GM23338 (cell line): ENCODE data around the gene PRSS57. TPM values are rescaled to one million over a fixed set of nuclear protein-coding genes. Genes with fewer than 3 reads are reported as not detected.

Experiments
- ATAC-seq: fragments of 200-7000 bp; cut with Tn5 transposase; 3 replicates; pipeline ENCODE4 v1.9.1; 2020
- DNase-seq: peaks from one replicate; pipeline ENCODE4 v3.0.0-alpha.2; 2015; ENCODE audit warnings: low spot score
- H2AFZ ChIP-seq: fragments of 200-600 bp; sonication (generic); 2 replicates; pipeline ENCODE4 v1.8.0; 2016; ENCODE audit warnings: antibody characterized with exemption, mild to moderate bottlenecking, moderate library complexity
- H3F3A ChIP-seq: fragments of 200-600 bp; sonication (generic); replicated peaks from 2 replicates; pipeline ENCODE4 v1.8.0; 2017; ENCODE audit warnings: antibody characterized with exemption, mixed run types, low read depth
- H3K27ac ChIP-seq: fragments of 200-600 bp; sonication (generic); 2 replicates; pipeline ENCODE4 v1.6.1; 2016; ENCODE audit warnings: low read depth
- H3K27me3 ChIP-seq: fragments of 200-600 bp; sonication (generic); 2 replicates; pipeline ENCODE4 v1.8.0; 2016; ENCODE audit warnings: mild to moderate bottlenecking, mixed run types, moderate library complexity; ENCODE audit not compliant: insufficient read depth
- H3K36me3 ChIP-seq: fragments of 200-600 bp; sonication (generic); 2 replicates; pipeline ENCODE4 v1.8.0; 2016; ENCODE audit warnings: mild to moderate bottlenecking; ENCODE audit not compliant: insufficient read depth
- H3K4me1 ChIP-seq: fragments of 200-600 bp; sonication (generic); 2 replicates; pipeline ENCODE4 v1.8.0; 2016; ENCODE audit warnings: mild to moderate bottlenecking, moderate library complexity; ENCODE audit not compliant: insufficient read depth
- H3K4me2 ChIP-seq: fragments of 200-600 bp; sonication (generic); 2 replicates; pipeline ENCODE4 v1.7.1; 2017; ENCODE audit warnings: mixed run types
- H3K4me3 ChIP-seq: fragments of 200-600 bp; sonication (generic); 2 replicates; pipeline ENCODE4 v1.6.1; 2016; ENCODE audit warnings: mixed run types
- H3K79me2 ChIP-seq: fragments of 200-600 bp; sonication (generic); replicated peaks from 2 replicates; pipeline ENCODE4 v1.8.0; 2017; ENCODE audit warnings: mild to moderate bottlenecking; ENCODE audit not compliant: insufficient read depth
- H3K9me2 ChIP-seq: fragments of 200-600 bp; sonication (generic); 2 replicates; pipeline ENCODE4 v1.8.0; 2017; ENCODE audit not compliant: insufficient read depth
- H4K20me1 ChIP-seq: fragments of 200-600 bp; sonication (generic); replicated peaks from 2 replicates; pipeline ENCODE4 v1.8.0; 2017; ENCODE audit warnings: mild to moderate bottlenecking; ENCODE audit not compliant: insufficient read depth
- H3K27ac Mint-ChIP-seq: 2 replicates; pipeline ENCODE4 v1.8.0; 2020; ENCODE audit warnings: inconsistent platforms, mild to moderate bottlenecking, moderate library complexity, mixed read lengths
- H3K27me3 Mint-ChIP-seq: 3 replicates; pipeline ENCODE4 v1.8.0; 2022; ENCODE audit warnings: low read depth, mild to moderate bottlenecking, moderate library complexity, mixed read lengths, inconsistent platforms; ENCODE audit not compliant: insufficient read depth, poor library complexity
- H3K36me3 Mint-ChIP-seq: 3 replicates; pipeline ENCODE4 v1.8.0; 2021; ENCODE audit warnings: low read depth, mild to moderate bottlenecking, inconsistent platforms, moderate library complexity, mixed read lengths
- H3K4me1 Mint-ChIP-seq: 3 replicates; pipeline ENCODE4 v1.8.0; 2020; ENCODE audit warnings: mild to moderate bottlenecking, inconsistent platforms, mixed read lengths
- H3K4me3 Mint-ChIP-seq: 3 replicates; pipeline ENCODE4 v1.8.0; 2021; ENCODE audit warnings: moderate library complexity, mild to moderate bottlenecking, inconsistent platforms, mixed read lengths
- H3K9me3 Mint-ChIP-seq: 3 replicates; pipeline ENCODE4 v1.8.0; 2020; ENCODE audit warnings: moderate library complexity, mild to moderate bottlenecking, inconsistent platforms, mixed read lengths
- CREB1 ChIP-seq: fragments of 250-450 bp; sonication (Bioruptor Pico); IDR thresholded peaks from 2 replicates; pipeline ENCODE4 v1.5.0; 2020; ENCODE audit warnings: low read depth, mild to moderate bottlenecking, moderate library complexity
- JUNB ChIP-seq: IDR thresholded peaks from one replicate; pipeline ENCODE4 v1.6.1; 2016; ENCODE audit warnings: antibody characterized with exemption; ENCODE audit not compliant: unreplicated experiment
- NANOG ChIP-seq: IDR thresholded peaks from 2 replicates; pipeline ENCODE4 v1.6.1; 2016; ENCODE audit warnings: antibody characterized with exemption, borderline replicate concordance
- POLR2AphosphoS5 ChIP-seq: IDR thresholded peaks from 2 replicates; pipeline ENCODE4 v1.6.1; 2016; ENCODE audit warnings: antibody characterized with exemption, low read depth
- ZNF114 ChIP-seq: fragments of 250-450 bp; sonication (Bioruptor Pico); IDR thresholded peaks from 2 replicates; pipeline ENCODE4 v1.5.0; 2020; ENCODE audit warnings: mild to moderate bottlenecking, moderate library complexity
- ZNF331 ChIP-seq: fragments of 250-450 bp; sonication (Bioruptor Pico); IDR thresholded peaks from 2 replicates; pipeline ENCODE4 v1.5.0; 2020; ENCODE audit warnings: low read depth, mild to moderate bottlenecking, moderate library complexity
- polyA plus RNA-seq: library from polyadenylated mRNA; unstranded; fragments of >200 nt; fragmentation: Nextera tagmentation; extraction: Ambion mirVana; gene quantifications from 2 replicates; pipeline ENCODE4 v1.2.1, GENCODE V29; 2016
- total RNA-seq: library from RNA; depleted of rRNA; stranded (reverse); fragments of >200 nt; shearing (Covaris generic); gene quantifications from 2 replicates; pipeline ENCODE4 v1.2.3, GENCODE V29; 2014
- TF ChIP-seq, protein P1 (sequence below): IDR thresholded peaks from 2 replicates; pipeline ENCODE4 v1.6.1; 2016; ENCODE audit warnings: antibody characterized with exemption
- TF ChIP-seq, protein P2 (sequence below): fragments of 250-450 bp; sonication (Bioruptor Pico); IDR thresholded peaks from 2 replicates; pipeline ENCODE4 v1.5.0; 2020; ENCODE audit warnings: mild to moderate bottlenecking, moderate library complexity
- TF ChIP-seq, protein P3 (sequence below), 2 experiments: fragments of 200-600 bp in 1 of 2; sonication (generic) in 1 of 2; conservative IDR thresholded peaks; 2 replicates each; pipeline versions ENCODE4 v1.5.1 to v1.6.1; 2016 to 2017; ENCODE audit warnings: antibody characterized with exemption in 2 of 2, low read depth in 2 of 2, mild to moderate bottlenecking in 2 of 2, moderate library complexity in 1 of 2

PRSS57 gene
- total and polyA plus RNA-seq, 2 experiments from 2014 or later, result 0.34 TPM; not detected in 1

DNA sequence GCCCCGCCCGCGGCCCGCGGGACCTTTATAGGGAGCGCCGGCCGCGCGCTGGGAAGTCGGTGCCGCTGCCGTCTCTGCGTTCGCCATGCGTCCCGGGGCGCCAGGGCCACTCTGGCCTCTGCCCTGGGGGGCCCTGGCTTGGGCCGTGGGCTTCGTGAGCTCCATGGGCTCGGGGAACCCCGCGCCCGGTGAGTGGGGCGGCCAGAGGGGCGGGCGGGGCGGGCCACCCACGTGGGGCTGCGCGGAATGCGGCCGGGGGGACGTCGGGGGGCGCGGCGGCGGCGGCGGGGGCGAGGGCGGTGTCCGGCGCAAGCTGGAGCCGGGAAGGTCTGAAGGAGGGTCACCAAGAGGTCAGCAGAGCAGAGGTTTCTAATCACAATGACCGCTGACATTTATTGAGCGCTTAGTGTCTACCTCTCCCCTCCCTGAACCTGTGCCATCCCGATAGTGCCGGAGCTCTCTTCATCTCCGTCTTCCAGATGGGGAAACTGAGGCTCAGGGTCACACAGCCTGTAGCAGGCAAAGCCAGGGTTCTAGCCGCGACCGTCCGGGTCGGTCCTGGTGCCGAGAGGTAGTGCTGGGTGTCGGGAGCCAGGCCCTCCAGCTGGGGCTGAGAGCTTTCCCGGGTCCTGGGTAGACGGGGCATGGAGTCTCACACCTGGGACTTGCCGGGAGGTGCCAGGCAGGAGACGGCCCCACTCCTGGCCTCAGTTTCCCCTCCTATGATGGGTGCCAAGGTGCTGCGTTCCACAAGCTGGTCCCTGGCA lies 18.7 kb downstream of the PRSS57 start, which contains the start of gene FSTL3:
Gene FSTL3, plus strand, starts transcription at position 54 of the 767 bp plus-strand sequence. Its CDS starts 32 bp downstream, at position 86.
- H3K9me3 Mint-ChIP-seq, result no peaks in the 10 kb centered on the region
- peak within 1 kb of the TSS; percentile 43; the same call in 1 of the 2 replicates for H3K4me3 ChIP-seq
- peaks cover 16% of the 10 kb centered on the region for H3K27me3 ChIP-seq
- H3K4me2 ChIP-seq, result no peak within 1 kb of the TSS; the same call in 1 of the 2 replicates
- H3K27me3 Mint-ChIP-seq, result peaks cover 31% of the 10 kb centered on the region
- no peaks in the 10 kb centered on the region for H4K20me1 ChIP-seq
- no peaks in the 10 kb centered on the region for H3K36me3 ChIP-seq
- H3K27ac ChIP-seq, result no peak within 1 kb of the TSS
- H3K79me2 ChIP-seq, result no peaks in the 10 kb centered on the region
- H2AFZ ChIP-seq, result no peak within 1 kb of the TSS
- no peaks in the 10 kb centered on the region; the same call in 2 of the 3 replicates for H3K4me1 Mint-ChIP-seq
- no peak within 1 kb of the TSS for H3K27ac Mint-ChIP-seq
- DNase-seq, result no peak
- no peaks in the 10 kb centered on the region for H3K36me3 Mint-ChIP-seq
- no peaks in the 10 kb centered on the region for H3K9me2 ChIP-seq
- ATAC-seq, result no peak
- peak within 1 kb of the TSS; percentile 54 for H3K4me3 Mint-ChIP-seq
- TF ChIP-seq JUNB, result no peak
- TF ChIP-seq, protein P1, sequence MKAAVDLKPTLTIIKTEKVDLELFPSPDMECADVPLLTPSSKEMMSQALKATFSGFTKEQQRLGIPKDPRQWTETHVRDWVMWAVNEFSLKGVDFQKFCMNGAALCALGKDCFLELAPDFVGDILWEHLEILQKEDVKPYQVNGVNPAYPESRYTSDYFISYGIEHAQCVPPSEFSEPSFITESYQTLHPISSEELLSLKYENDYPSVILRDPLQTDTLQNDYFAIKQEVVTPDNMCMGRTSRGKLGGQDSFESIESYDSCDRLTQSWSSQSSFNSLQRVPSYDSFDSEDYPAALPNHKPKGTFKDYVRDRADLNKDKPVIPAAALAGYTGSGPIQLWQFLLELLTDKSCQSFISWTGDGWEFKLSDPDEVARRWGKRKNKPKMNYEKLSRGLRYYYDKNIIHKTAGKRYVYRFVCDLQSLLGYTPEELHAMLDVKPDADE, result no peak
- no peak for TF ChIP-seq CREB1 (CRISPR knock-in tag)
- no peak for TF ChIP-seq ZNF114
- TF ChIP-seq POLR2AphosphoS5, result no peak
- TF ChIP-seq NANOG, result no peak
- 0 out of 2 replicates have a peak, but pooled peaks cover 3% of the 10 kb centered on the region for H3K4me1 ChIP-seq
- H3F3A ChIP-seq, result peaks cover 8% of the 10 kb centered on the region; the same call in 1 of the 2 replicates

DNA sequence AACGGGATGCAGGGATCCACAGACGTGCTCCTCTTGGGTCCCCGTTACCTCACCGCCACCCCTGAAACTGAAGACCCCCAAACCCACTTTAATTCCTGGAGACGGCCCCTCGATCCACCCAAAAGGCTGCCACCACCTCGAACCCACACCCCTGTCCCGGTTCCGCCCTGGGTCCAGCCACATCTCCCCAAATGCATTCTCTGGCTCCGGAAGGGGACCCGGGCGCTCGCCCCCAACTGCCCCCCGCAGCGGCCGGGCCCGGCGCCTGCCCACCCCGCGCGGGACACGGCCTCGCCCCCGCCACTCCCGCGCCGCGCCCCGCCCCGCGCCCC lies 19.3 kb downstream of the PRSS57 start:
- ATAC-seq (no peak), DNase-seq (no peak)
- Mint-ChIP-seq H3K27me3 (peaks cover 31% of the 10 kb centered on the region), H3K4me1 (no peaks in the 10 kb centered on the region; the same call in 2 of the 3 replicates), H3K36me3 (no peaks in the 10 kb centered on the region), H3K9me3 (no peaks in the 10 kb centered on the region), H3K4me3 (peak overlapping the region; percentile 54; the same call in 2 of the 3 replicates), H3K27ac (no peak overlapping the region)
- Histone ChIP-seq H3F3A (peaks cover 8% of the 10 kb centered on the region; the same call in 1 of the 2 replicates), H3K4me3 (peak overlapping the region; percentile 26; the same call in 1 of the 2 replicates), H3K9me2 (no peaks in the 10 kb centered on the region), H3K36me3 (no peaks in the 10 kb centered on the region), H3K4me2 (no peak overlapping the region), H2AFZ (no peak overlapping the region), H3K27me3 (peaks cover 16% of the 10 kb centered on the region), H4K20me1 (no peaks in the 10 kb centered on the region), H3K79me2 (no peaks in the 10 kb centered on the region), H3K27ac (no peak overlapping the region), H3K4me1 (0 out of 2 replicates have a peak, but pooled peaks cover 3% of the 10 kb centered on the region)
- TF ChIP-seq POLR2AphosphoS5 (no peak), ZNF331 (CRISPR knock-in tag) (no peak), ZNF114 (no peak), JUNB (no peak)
- TF ChIP-seq, protein P2, sequence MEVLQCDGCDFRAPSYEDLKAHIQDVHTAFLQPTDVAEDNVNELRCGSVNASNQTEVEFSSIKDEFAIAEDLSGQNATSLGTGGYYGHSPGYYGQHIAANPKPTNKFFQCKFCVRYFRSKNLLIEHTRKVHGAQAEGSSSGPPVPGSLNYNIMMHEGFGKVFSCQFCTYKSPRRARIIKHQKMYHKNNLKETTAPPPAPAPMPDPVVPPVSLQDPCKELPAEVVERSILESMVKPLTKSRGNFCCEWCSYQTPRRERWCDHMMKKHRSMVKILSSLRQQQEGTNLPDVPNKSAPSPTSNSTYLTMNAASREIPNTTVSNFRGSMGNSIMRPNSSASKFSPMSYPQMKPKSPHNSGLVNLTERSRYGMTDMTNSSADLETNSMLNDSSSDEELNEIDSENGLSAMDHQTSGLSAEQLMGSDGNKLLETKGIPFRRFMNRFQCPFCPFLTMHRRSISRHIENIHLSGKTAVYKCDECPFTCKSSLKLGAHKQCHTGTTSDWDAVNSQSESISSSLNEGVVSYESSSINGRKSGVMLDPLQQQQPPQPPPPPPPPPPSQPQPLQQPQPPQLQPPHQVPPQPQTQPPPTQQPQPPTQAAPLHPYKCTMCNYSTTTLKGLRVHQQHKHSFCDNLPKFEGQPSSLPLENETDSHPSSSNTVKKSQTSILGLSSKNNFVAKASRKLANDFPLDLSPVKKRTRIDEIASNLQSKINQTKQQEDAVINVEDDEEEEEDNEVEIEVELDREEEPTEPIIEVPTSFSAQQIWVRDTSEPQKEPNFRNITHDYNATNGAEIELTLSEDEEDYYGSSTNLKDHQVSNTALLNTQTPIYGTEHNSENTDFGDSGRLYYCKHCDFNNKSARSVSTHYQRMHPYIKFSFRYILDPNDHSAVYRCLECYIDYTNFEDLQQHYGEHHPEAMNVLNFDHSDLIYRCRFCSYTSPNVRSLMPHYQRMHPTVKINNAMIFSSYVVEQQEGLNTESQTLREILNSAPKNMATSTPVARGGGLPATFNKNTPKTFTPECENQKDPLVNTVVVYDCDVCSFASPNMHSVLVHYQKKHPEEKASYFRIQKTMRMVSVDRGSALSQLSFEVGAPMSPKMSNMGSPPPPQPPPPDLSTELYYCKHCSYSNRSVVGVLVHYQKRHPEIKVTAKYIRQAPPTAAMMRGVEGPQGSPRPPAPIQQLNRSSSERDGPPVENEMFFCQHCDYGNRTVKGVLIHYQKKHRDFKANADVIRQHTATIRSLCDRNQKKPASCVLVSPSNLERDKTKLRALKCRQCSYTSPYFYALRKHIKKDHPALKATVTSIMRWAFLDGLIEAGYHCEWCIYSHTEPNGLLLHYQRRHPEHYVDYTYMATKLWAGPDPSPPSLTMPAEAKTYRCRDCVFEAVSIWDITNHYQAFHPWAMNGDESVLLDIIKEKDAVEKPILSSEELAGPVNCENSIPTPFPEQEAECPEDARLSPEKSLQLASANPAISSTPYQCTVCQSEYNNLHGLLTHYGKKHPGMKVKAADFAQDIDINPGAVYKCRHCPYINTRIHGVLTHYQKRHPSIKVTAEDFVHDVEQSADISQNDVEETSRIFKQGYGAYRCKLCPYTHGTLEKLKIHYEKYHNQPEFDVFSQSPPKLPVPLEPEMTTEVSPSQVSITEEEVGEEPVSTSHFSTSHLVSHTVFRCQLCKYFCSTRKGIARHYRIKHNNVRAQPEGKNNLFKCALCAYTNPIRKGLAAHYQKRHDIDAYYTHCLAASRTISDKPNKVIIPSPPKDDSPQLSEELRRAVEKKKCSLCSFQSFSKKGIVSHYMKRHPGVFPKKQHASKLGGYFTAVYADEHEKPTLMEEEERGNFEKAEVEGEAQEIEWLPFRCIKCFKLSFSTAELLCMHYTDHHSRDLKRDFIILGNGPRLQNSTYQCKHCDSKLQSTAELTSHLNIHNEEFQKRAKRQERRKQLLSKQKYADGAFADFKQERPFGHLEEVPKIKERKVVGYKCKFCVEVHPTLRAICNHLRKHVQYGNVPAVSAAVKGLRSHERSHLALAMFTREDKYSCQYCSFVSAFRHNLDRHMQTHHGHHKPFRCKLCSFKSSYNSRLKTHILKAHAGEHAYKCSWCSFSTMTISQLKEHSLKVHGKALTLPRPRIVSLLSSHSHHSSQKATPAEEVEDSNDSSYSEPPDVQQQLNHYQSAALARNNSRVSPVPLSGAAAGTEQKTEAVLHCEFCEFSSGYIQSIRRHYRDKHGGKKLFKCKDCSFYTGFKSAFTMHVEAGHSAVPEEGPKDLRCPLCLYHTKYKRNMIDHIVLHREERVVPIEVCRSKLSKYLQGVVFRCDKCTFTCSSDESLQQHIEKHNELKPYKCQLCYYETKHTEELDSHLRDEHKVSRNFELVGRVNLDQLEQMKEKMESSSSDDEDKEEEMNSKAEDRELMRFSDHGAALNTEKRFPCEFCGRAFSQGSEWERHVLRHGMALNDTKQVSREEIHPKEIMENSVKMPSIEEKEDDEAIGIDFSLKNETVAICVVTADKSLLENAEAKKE (CRISPR knock-in tag), result no peak
- TF ChIP-seq, protein P3, sequence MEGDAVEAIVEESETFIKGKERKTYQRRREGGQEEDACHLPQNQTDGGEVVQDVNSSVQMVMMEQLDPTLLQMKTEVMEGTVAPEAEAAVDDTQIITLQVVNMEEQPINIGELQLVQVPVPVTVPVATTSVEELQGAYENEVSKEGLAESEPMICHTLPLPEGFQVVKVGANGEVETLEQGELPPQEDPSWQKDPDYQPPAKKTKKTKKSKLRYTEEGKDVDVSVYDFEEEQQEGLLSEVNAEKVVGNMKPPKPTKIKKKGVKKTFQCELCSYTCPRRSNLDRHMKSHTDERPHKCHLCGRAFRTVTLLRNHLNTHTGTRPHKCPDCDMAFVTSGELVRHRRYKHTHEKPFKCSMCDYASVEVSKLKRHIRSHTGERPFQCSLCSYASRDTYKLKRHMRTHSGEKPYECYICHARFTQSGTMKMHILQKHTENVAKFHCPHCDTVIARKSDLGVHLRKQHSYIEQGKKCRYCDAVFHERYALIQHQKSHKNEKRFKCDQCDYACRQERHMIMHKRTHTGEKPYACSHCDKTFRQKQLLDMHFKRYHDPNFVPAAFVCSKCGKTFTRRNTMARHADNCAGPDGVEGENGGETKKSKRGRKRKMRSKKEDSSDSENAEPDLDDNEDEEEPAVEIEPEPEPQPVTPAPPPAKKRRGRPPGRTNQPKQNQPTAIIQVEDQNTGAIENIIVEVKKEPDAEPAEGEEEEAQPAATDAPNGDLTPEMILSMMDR (conservative IDR thresholded peaks at IDR 0.05; ENCODE audit: low read depth in 2 of 2), result no peak
